Measurements from ENCODE around the gene FAM20C.

GRCh38 chr7:160958-161725 is 31.2 kb upstream of the FAM20C start:
- TF ChIP-seq CTCF (IDR thresholded peaks at IDR 0.05) (no peak), POLR2A (IDR thresholded peaks at IDR 0.05) (no peak)
